Heart left ventricle (tissue), 16 donors: ENCODE results near the gene CD300C. TPM values are rescaled to one million over a fixed set of nuclear protein-coding genes. Genes with fewer than 3 reads are reported as not detected.
"Not testable (repeated sequence)": the region's sequence is repeated elsewhere in the genome, so short reads cannot be mapped to it uniquely, and the experiment has no call there.

ENCODE experiments used
- ATAC-seq, 4 donors: fragments of 200-7000 bp; cut with Tn5 transposase; one replicate each; pipeline ENCODE4 v1.9.1; 2020 to 2022; ENCODE audit warnings: moderate library complexity in 4 of 4, mild to moderate bottlenecking in 3 of 4, moderate number of reproducible peaks in 1 of 4
- DNase-seq, 5 donors: peaks; one replicate each; pipeline ENCODE4 v3.0.0-alpha.2; 2020
- H3K27ac ChIP-seq, 12 donors: fragments of 200-600 bp; sonication (generic) in 4 of 12; one replicate each; pipeline versions ENCODE4 v1.5.0 to v1.8.0; 2016 to 2022; ENCODE audit warnings: mild to moderate bottlenecking in 2 of 12
- H3K27me3 ChIP-seq, 9 donors: fragments of 200-600 bp; sonication (generic) in 2 of 9; one replicate each; pipeline versions ENCODE4 v1.5.1 to v1.8.0; 2016 to 2022; ENCODE audit warnings: mild to moderate bottlenecking in 3 of 9
- H3K36me3 ChIP-seq, 9 donors: fragments of 200-600 bp; sonication (generic) in 2 of 9; one replicate each; pipeline versions ENCODE4 v1.5.0 to v1.8.0; 2018 to 2022; ENCODE audit warnings: mild to moderate bottlenecking in 2 of 9
- H3K4me1 ChIP-seq, 12 donors: fragments of 200-600 bp; sonication (generic) in 4 of 12; one replicate each; pipeline versions ENCODE4 v1.5.0 to v1.8.0; 2016 to 2022; ENCODE audit warnings: mild to moderate bottlenecking in 3 of 12
- H3K4me3 ChIP-seq, 12 donors: fragments of 200-600 bp; sonication (generic) in 4 of 12; one replicate each; pipeline versions ENCODE4 v1.5.0 to v1.8.0; 2017 to 2022; ENCODE audit warnings: mild to moderate bottlenecking in 9 of 12, moderate library complexity in 4 of 12
- H3K9me3 ChIP-seq, 12 donors: fragments of 200-600 bp; sonication (generic) in 4 of 12; one replicate each; pipeline versions ENCODE4 v1.5.0 to v1.8.0; 2016 to 2022; ENCODE audit warnings: mild to moderate bottlenecking in 1 of 12
- CTCF ChIP-seq, 12 donors: fragments of 200-600 bp; sonication (generic) in 4 of 12; IDR thresholded peaks; one replicate each; pipeline versions ENCODE4 v1.5.0 to v1.8.0; 2018 to 2022; ENCODE audit warnings: antibody characterized with exemption in 12 of 12, mild to moderate bottlenecking in 5 of 12
- POLR2A ChIP-seq, 2 donors: fragments of 450-650 bp; IDR thresholded peaks; one replicate each; pipeline ENCODE4 v1.6.1; 2017; ENCODE audit warnings: antibody characterized with exemption in 2 of 2, mild to moderate bottlenecking in 2 of 2, moderate library complexity in 2 of 2
- WGBS, 4 donors: extraction: QIAGEN DNeasy Blood & Tissue Kit in 2 of 4; methylation state at CpG; one replicate each; pipeline versions ENCODE4 v1.1.5 to v1.1.7; 2013 to 2018; 5-methylcytosine and 5-hydroxymethylcytosine counted together
- intact Hi-C, 10 donors: fragments of 100-400 bp; cut with DNase I; formaldehyde crosslinking; loops; one replicate each; pipeline versions ENCODE4 v1.11.1 to v1.14.2; 2022
- polyA plus RNA-seq, 2 donors: library from polyadenylated mRNA; stranded (reverse); fragments of 200-250 nt; gene quantifications; one replicate each; pipeline ENCODE4 v1.2.3, GENCODE V29; 2013
- total RNA-seq, 9 donors: library from RNA; depleted of rRNA in 2 of 9; stranded (reverse); fragments of >200 nt in 2 of 9; fragmentation: NEBNext Ultra II Directional in 3 of 9; extraction: Animal tissue kit (Norgen Biotek cat#: 25700) in 3 of 9; gene quantifications; one replicate each; pipeline versions ENCODE4 v1.1.0 to v1.2.4, GENCODE V29; 2016 to 2023
- donor health status: ischemic (EF 13 %, LVEDD 7.1; RV severe dilation, severe dysfunction).
- donor health status: healthy with polysubstance abuse.
- donor health status: DM: no; HTN: yes; CAD: no.
- donor health status: DM: no; HTN: no; CAD: no.
- donor health status: ischemic (EF 25% LVEDD 6.9; RV normal size, moderate dysfunction).
- donor health status: ischemic (EF 25% LVEDD 5.7; RV mildly dilated, moderate dysfunction).
- donor health status: healthy.
- donor health status: DM: yes; HTN: yes; CAD: no.
- donor health status: ischemic (EF 35%, LVEDD 5.7; RV mildly dilated, moderate dysfunction).
- donor health status: nonischemic (EF 11% LVEDD 7.7; RV severe dilation, severe dysfunction).
- donor health status: DM: yes; HTN: yes; CAD: no.
- donor health status: PGD.
- donor health status: ischemic (EF 29% LVEDD 5.4; RV normal size, mild dysfunction).
- donor health status: nonischemic (EF 23%, LVEDD 6.1; RV moderate dilation, normal function).

CD300C gene
- total and polyA plus RNA-seq, 11 donors: 0.11 to 5.0 (median 0.61) TPM; not detected in 3

GRCh38 chr17:74522381-74523105 is 23.4 kb downstream of the CD300C start:
- no peak for TF ChIP-seq CTCF (IDR thresholded peaks at IDR 0.05)
- no peak for TF ChIP-seq POLR2A (IDR thresholded peaks at IDR 0.05)
- no peak for DNase-seq
- intact Hi-C loops: no loop called here

GRCh38 chr17:74521701-74522201 is 24.2 kb downstream of the CD300C start:
- TF ChIP-seq POLR2A (IDR thresholded peaks at IDR 0.05): no peak
- TF ChIP-seq CTCF (IDR thresholded peaks at IDR 0.05): no peak
- no peaks in the 10 kb centered on the region for H3K36me3 ChIP-seq
- DNase-seq (peak in 3 of 5 donors; percentile 27 to 44 (median 30)), ATAC-seq (peak in 3 of 4 donors; percentile 41 to 63 (median 48))
- H3K4me1 ChIP-seq: peaks cover 0 to 47% (median 0%) of the 10 kb centered on the region in 12 donors
- H3K4me3 ChIP-seq: peak overlapping the region in 2 of 12 donors; percentile 18 to 19
- H3K9me3 ChIP-seq: peaks cover 0 to 8% (median 0%) of the 10 kb centered on the region in 12 donors
- no peaks in the 10 kb centered on the region for H3K27me3 ChIP-seq
- intact Hi-C loops: no loop called here
- H3K27ac ChIP-seq: peak overlapping the region in 7 of 12 donors; percentile 31 to 94 (median 64)
- WGBS, 4 donors: 78 to 89% (median 79%) methylated on average over 8 to 9 of the region's 9 CpGs

More at GRCh38 chr17:74522381-74523105, 23.4 kb downstream of the CD300C start:
- ATAC-seq: no peak
- H3K4me1 ChIP-seq: peaks cover 0 to 46% (median 0%) of the 10 kb centered on the region in 12 donors
- 74 to 82% (median 76%) methylated on average over 5 to 10 of the region's 10 CpGs for WGBS, 4 donors
- no peak overlapping the region for H3K4me3 ChIP-seq
- peak overlapping the region in 1 of 12 donors; percentile 94 for H3K27ac ChIP-seq
- H3K9me3 ChIP-seq: peaks cover 0 to 8% (median 0%) of the 10 kb centered on the region in 12 donors
- no peaks in the 10 kb centered on the region for H3K36me3 ChIP-seq
- no peaks in the 10 kb centered on the region for H3K27me3 ChIP-seq

GRCh38 chr17:74520790-74521480 is 25.0 kb downstream of the CD300C start:
- WGBS, 4 donors: 81 to 89% (median 82%) methylated on average over 21 of the region's 21 CpGs
- Histone ChIP-seq H3K4me3 (peak overlapping the region in 2 of 12 donors; percentile 18 to 19), H3K4me1 (peaks cover 0 to 48% (median 0%) of the 10 kb centered on the region in 12 donors), H3K27me3 (no peaks in the 10 kb centered on the region), H3K36me3 (no peaks in the 10 kb centered on the region), H3K9me3 (peaks cover 0 to 8% (median 0%) of the 10 kb centered on the region in 12 donors), H3K27ac (peak overlapping the region in 8 of 12 donors; percentile 31 to 94 (median 60))
- TF ChIP-seq CTCF (IDR thresholded peaks at IDR 0.05) (no peak), POLR2A (IDR thresholded peaks at IDR 0.05) (no peak)
- peak; percentile 34 to 78 (median 64) for ATAC-seq
- DNase-seq: peak in 1 of 5 donors; percentile 30
- intact Hi-C loops: no loop called here

GRCh38 chr17:74520016-74520434 is 25.9 kb downstream of the CD300C start:
- Histone ChIP-seq H3K4me3 (no peak overlapping the region), H3K27ac (peak overlapping the region in 4 of 12 donors; percentile 49 to 94 (median 68)), H3K9me3 (peaks cover 0 to 8% (median 0%) of the 10 kb centered on the region in 12 donors), H3K36me3 (no peaks in the 10 kb centered on the region), H3K4me1 (peaks cover 0 to 48% (median 0%) of the 10 kb centered on the region in 12 donors), H3K27me3 (no peaks in the 10 kb centered on the region)
- TF ChIP-seq CTCF (IDR thresholded peaks at IDR 0.05): no peak
- no peak for TF ChIP-seq POLR2A (IDR thresholded peaks at IDR 0.05)
- intact Hi-C loops: no loop called here
- ATAC-seq: peak; percentile 49 to 80 (median 75)
- 57 to 70% (median 65%) methylated on average over 3 of the region's 3 CpGs for WGBS, 4 donors
- DNase-seq: peak in 3 of 5 donors; percentile 36 to 63 (median 50)

GRCh38 chr17:74518413-74518981 is 27.4 kb downstream of the CD300C start:
- intact Hi-C loops, H3K27ac ChIP-seq, ATAC-seq, H3K9me3 ChIP-seq, H3K27me3 ChIP-seq, DNase-seq, H3K36me3 ChIP-seq, H3K4me3 ChIP-seq: not testable (repeated sequence)
- H3K4me1 ChIP-seq: peaks cover 0 to 48% (median 0%) of the 10 kb centered on the region in 12 donors
- 72 to 78% (median 75%) methylated on average over 6 of the region's 6 CpGs for WGBS, 4 donors
